ENCODE results near the gene SETBP1. TPM values are rescaled to one million over a fixed set of nuclear protein-coding genes. Genes with fewer than 3 reads are reported as not detected.

Gene SETBP1
- total and polyA plus RNA-seq, 2 of the 13 experiments (the other 11 are each of a cell fraction or from before 2014, with no cell fraction given): 0.18 to 0.65 TPM

DNA sequence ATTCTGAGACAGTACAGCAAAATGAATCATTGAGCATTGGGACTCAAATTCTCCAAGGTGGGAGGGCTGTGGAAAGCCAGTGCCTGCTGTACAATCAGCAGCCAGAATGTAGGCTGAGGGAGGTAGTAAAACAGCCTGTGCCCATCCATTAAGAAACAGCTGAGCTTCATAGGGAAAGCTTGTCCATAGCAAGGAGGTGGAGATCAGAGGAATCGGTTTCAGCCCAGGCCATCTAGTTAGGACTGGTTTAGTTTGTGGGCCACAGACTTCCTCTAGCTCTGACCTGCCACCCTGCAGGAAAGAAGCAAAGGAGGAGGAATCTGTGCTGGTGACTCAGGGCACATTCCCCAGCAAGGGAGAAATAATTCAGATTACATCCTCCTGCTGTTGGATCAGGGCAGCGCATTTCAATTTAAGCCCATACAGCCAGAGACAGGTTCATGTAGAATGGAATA, 333.4 kb downstream of the SETBP1 start:
- BruUV-seq (replicated peaks): no TSS peak
- Histone ChIP-seq H3K4me3 (replicated peaks in 1 of 3; ENCODE audit: insufficient read depth in 1 of 3, low read depth in 2 of 3, low read length in 3 of 3) (no peak overlapping the region), H3K9ac (ENCODE audit: insufficient read depth, low read depth, low read length) (no peak overlapping the region), H3K27ac (ENCODE audit: extremely low read length, insufficient read depth, low read length) (no peak overlapping the region), H4K20me1 (ENCODE audit: insufficient read depth, low read length) (no peaks in the 10 kb centered on the region), H3K9me3 (ENCODE audit: low read length) (no peaks in the 10 kb centered on the region), H2AFZ (ENCODE audit: low read length) (no peak overlapping the region), H3K36me3 (replicated peaks in 1 of 2; ENCODE audit: control insufficient read depth in 1 of 2, insufficient read depth in 2 of 2, low read length in 2 of 2) (no peaks in the 10 kb centered on the region), H3K27me3 (ENCODE audit: control insufficient read depth in 1 of 2, insufficient read depth in 2 of 2, low read length in 2 of 2) (no peaks in the 10 kb centered on the region), H3K4me2 (ENCODE audit: low read depth, low read length) (no peak overlapping the region), H3K4me1 (ENCODE audit: insufficient read depth, low read length) (no peaks in the 10 kb centered on the region), H3K79me2 (ENCODE audit: insufficient read depth, low read length) (no peaks in the 10 kb centered on the region)
- no peak for ATAC-seq
- TF ChIP-seq, protein P1, sequence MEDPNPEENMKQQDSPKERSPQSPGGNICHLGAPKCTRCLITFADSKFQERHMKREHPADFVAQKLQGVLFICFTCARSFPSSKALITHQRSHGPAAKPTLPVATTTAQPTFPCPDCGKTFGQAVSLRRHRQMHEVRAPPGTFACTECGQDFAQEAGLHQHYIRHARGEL (CRISPR knock-in tag; IDR thresholded peaks at IDR 0.05): no peak
- TF ChIP-seq SOX6 (IDR thresholded peaks at IDR 0.05) (no peak), SOX6 (CRISPR knock-in tag; IDR thresholded peaks at IDR 0.05) (no peak)
- intact Hi-C loops (cut with micrococcal nuclease; ENCODE audit: unreplicated experiment): no loop called here
- POLR2A ChIA-PET: no interaction called here
- WGBS (ENCODE audit: low lambda C conversion rate): 58% methylated on average over 2 of the region's 2 CpGs
- DNase-seq (ENCODE audit: low spot score): no peak
- CTCF ChIA-PET (ENCODE audit: low intra/inter-chr PET ratio, low total read pairs): no interaction called here
- in situ Hi-C loops (cut with HindIII; ENCODE audit: extremely low pct_ligation_motif_present, low pct_unique_long_range_greater_than_20kb): no loop called here
- no peak for FAIRE-seq

DNA sequence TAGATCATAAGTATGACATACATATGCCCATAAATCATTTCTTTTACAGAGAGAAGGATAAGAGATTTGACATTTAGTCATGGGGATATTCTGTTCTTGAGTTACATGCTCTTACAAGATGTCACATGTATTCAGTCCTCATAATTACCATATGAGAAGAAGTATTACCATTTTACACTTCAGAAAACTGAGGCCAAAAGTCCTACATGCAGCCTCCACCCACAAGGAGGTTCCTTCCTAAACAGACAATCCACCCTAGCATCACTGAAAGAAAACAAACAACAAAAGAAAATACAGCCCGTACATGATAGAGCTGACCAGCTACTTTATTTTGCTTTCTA, 335.1 kb downstream of the SETBP1 start:
- POLR2A ChIA-PET: no interaction called here
- TF ChIP-seq ZNF7 (CRISPR knock-in tag; IDR thresholded peaks at IDR 0.05): no peak
- no peak for TF ChIP-seq ZKSCAN1 (IDR thresholded peaks at IDR 0.05; ENCODE audit: low read length)
- TF ChIP-seq, protein P2, sequence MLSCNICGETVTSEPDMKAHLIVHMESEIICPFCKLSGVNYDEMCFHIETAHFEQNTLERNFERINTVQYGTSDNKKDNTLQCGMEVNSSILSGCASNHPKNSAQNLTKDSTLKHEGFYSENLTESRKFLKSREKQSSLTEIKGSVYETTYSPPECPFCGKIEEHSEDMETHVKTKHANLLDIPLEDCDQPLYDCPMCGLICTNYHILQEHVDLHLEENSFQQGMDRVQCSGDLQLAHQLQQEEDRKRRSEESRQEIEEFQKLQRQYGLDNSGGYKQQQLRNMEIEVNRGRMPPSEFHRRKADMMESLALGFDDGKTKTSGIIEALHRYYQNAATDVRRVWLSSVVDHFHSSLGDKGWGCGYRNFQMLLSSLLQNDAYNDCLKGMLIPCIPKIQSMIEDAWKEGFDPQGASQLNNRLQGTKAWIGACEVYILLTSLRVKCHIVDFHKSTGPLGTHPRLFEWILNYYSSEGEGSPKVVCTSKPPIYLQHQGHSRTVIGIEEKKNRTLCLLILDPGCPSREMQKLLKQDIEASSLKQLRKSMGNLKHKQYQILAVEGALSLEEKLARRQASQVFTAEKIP (CRISPR knock-in tag; IDR thresholded peaks at IDR 0.05; ENCODE audit: borderline replicate concordance): no peak
- TF ChIP-seq ZNF563 (CRISPR knock-in tag; IDR thresholded peaks at IDR 0.05): no peak
- no peak for TF ChIP-seq ZNF557 (CRISPR knock-in tag; IDR thresholded peaks at IDR 0.05)
- no peak for TF ChIP-seq GZF1 (CRISPR knock-in tag; IDR thresholded peaks at IDR 0.05)
- TF ChIP-seq ZNF713 (CRISPR knock-in tag; IDR thresholded peaks at IDR 0.05): no peak
- TF ChIP-seq, protein P3, sequence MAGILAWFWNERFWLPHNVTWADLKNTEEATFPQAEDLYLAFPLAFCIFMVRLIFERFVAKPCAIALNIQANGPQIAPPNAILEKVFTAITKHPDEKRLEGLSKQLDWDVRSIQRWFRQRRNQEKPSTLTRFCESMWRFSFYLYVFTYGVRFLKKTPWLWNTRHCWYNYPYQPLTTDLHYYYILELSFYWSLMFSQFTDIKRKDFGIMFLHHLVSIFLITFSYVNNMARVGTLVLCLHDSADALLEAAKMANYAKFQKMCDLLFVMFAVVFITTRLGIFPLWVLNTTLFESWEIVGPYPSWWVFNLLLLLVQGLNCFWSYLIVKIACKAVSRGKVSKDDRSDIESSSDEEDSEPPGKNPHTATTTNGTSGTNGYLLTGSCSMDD (CRISPR knock-in tag; IDR thresholded peaks at IDR 0.05): no peak
- TF ChIP-seq HDAC1 (CRISPR knock-in tag; IDR thresholded peaks at IDR 0.05): no peak
- TF ChIP-seq, protein P4, sequence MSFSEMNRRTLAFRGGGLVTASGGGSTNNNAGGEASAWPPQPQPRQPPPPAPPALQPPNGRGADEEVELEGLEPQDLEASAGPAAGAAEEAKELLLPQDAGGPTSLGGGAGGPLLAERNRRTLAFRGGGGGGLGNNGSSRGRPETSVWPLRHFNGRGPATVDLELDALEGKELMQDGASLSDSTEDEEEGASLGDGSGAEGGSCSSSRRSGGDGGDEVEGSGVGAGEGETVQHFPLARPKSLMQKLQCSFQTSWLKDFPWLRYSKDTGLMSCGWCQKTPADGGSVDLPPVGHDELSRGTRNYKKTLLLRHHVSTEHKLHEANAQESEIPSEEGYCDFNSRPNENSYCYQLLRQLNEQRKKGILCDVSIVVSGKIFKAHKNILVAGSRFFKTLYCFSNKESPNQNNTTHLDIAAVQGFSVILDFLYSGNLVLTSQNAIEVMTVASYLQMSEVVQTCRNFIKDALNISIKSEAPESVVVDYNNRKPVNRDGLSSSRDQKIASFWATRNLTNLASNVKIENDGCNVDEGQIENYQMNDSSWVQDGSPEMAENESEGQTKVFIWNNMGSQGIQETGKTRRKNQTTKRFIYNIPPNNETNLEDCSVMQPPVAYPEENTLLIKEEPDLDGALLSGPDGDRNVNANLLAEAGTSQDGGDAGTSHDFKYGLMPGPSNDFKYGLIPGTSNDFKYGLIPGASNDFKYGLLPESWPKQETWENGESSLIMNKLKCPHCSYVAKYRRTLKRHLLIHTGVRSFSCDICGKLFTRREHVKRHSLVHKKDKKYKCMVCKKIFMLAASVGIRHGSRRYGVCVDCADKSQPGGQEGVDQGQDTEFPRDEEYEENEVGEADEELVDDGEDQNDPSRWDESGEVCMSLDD (CRISPR knock-in tag; IDR thresholded peaks at IDR 0.05; ENCODE audit: borderline replicate concordance): no peak
- TF ChIP-seq ZBTB20 (CRISPR knock-in tag; IDR thresholded peaks at IDR 0.05; ENCODE audit: borderline replicate concordance, low read depth): no peak
- no peak for TF ChIP-seq ZMYM3 (CRISPR knock-in tag; IDR thresholded peaks at IDR 0.05)
- TF ChIP-seq U2AF2 (IDR thresholded peaks at IDR 0.05; ENCODE audit: low read depth, low read length): no peak

More for the DNA sequence above, 335.1 kb downstream of the SETBP1 start:
- Histone ChIP-seq H3K4me2 (ENCODE audit: low read depth, low read length) (no peak overlapping the region), H3K36me3 (replicated peaks in 1 of 2; ENCODE audit: control insufficient read depth in 1 of 2, insufficient read depth in 2 of 2, low read length in 2 of 2) (no peaks in the 10 kb centered on the region), H3K4me1 (ENCODE audit: insufficient read depth, low read length) (no peaks in the 10 kb centered on the region), H3K27ac (ENCODE audit: extremely low read length, insufficient read depth, low read length) (no peak overlapping the region), H3K9ac (ENCODE audit: insufficient read depth, low read depth, low read length) (no peak overlapping the region), H4K20me1 (ENCODE audit: insufficient read depth, low read length) (no peaks in the 10 kb centered on the region), H3K4me3 (replicated peaks in 1 of 3; ENCODE audit: insufficient read depth in 1 of 3, low read depth in 2 of 3, low read length in 3 of 3) (no peak overlapping the region), H3K27me3 (ENCODE audit: control insufficient read depth in 1 of 2, insufficient read depth in 2 of 2, low read length in 2 of 2) (no peaks in the 10 kb centered on the region), H3K9me3 (ENCODE audit: low read length) (no peaks in the 10 kb centered on the region), H2AFZ (ENCODE audit: low read length) (no peak overlapping the region), H3K79me2 (ENCODE audit: insufficient read depth, low read length) (no peaks in the 10 kb centered on the region)
- 17% methylated on average over 1 of the region's 1 CpG for WGBS (ENCODE audit: low lambda C conversion rate)
- BruUV-seq (replicated peaks): no TSS peak
- in situ Hi-C loops (cut with HindIII; ENCODE audit: extremely low pct_ligation_motif_present, low pct_unique_long_range_greater_than_20kb) (no loop called here), intact Hi-C loops (cut with micrococcal nuclease; ENCODE audit: unreplicated experiment) (no loop called here)
- FAIRE-seq: no peak
- DNase-seq (ENCODE audit: low spot score): no peak
- ATAC-seq: no peak
- CTCF ChIA-PET (ENCODE audit: low intra/inter-chr PET ratio, low total read pairs): no interaction called here
